Peyer's patch (tissue), 4 donors: ENCODE data around the gene PRDM15. TPM values are rescaled to one million over a fixed set of nuclear protein-coding genes. Genes with fewer than 3 reads are reported as not detected.

Source experiments
- DNase-seq, 3 donors: peaks; one replicate each; pipeline ENCODE4 v3.0.0-alpha.2; 2017 to 2019
- H3K27ac ChIP-seq, 4 donors: fragments of 200-600 bp; sonication (generic); one replicate each; pipeline ENCODE4 v1.5.1; 2016 to 2019
- H3K27me3 ChIP-seq, 2 donors: fragments of 200-600 bp; sonication (generic); one replicate each; pipeline ENCODE4 v1.5.1; 2019
- H3K36me3 ChIP-seq, 3 donors: fragments of 200-600 bp; sonication (generic); one replicate each; pipeline ENCODE4 v1.5.1; 2016 to 2019
- H3K4me1 ChIP-seq, 4 donors: fragments of 200-600 bp; sonication (generic); one replicate each; pipeline ENCODE4 v1.5.1; 2016 to 2019
- H3K4me3 ChIP-seq, 4 donors: fragments of 200-600 bp; sonication (generic); 1 replicate in 3 of 4; 2 replicates in 1 of 4; pipeline ENCODE4 v1.5.1; 2016 to 2019; ENCODE audit warnings: mild to moderate bottlenecking in 1 of 4
- H3K9me3 ChIP-seq, 4 donors: fragments of 200-600 bp; sonication (generic); one replicate each; pipeline ENCODE4 v1.5.1; 2016 to 2019; ENCODE audit warnings: mild to moderate bottlenecking in 1 of 4
- POLR2A ChIP-seq, 2 donors: fragments of 450-650 bp; IDR thresholded peaks; one replicate each; pipeline ENCODE4 v1.5.1; 2017; ENCODE audit warnings: antibody characterized with exemption in 2 of 2, mild to moderate bottlenecking in 2 of 2, moderate library complexity in 2 of 2
- total RNA-seq, 4 donors: library from RNA; depleted of rRNA; stranded (reverse); fragments of >200 nt; gene quantifications; one replicate each; pipeline ENCODE4 v1.1.0, GENCODE V29; 2016
- TF ChIP-seq, protein P1 (sequence below), 6 experiments: fragments of 450-650 bp in 4 of 6; fragments of 200-600 bp in 2 of 6; sonication (generic) in 1 of 6; IDR thresholded peaks; one replicate each; pipeline ENCODE4 v1.5.1; 2017 to 2019; ENCODE audit warnings: antibody characterized with exemption in 6 of 6, mild to moderate bottlenecking in 3 of 6, moderate library complexity in 1 of 6

PRDM15 gene
- total RNA-seq, 4 donors from 2014 or later = 9.3 to 47.9 (median 16.9) TPM

DNA sequence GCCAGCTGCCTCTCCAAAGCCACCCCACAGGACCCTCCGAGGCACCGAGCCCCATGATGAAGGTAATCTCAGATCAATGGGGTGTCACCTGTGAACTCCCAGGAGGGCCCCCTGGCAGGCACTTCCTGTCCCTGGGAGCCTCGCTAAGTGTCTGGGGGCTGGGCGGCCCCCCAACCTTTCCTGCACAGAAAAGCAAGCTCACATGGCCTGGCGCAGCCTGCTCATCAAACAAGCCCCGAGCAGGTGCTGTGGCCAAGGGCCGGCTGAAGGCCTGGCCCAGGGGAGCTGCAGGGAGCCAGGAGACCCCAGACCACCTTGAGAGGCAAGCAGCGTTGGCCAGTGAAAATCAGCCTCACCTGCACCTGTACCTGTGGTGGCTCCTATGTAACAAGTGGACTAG lies 115.1 kb downstream of the PRDM15 start:
- peaks cover 4 to 49% (median 12%) of the 10 kb centered on the region in 4 donors for H3K4me1 ChIP-seq
- no peaks in the 10 kb centered on the region for H3K9me3 ChIP-seq
- no peak for DNase-seq
- peak overlapping the region in 1 of 4 donors; percentile 92 for H3K27ac ChIP-seq
- H3K27me3 ChIP-seq = peaks cover 0 to 22% of the 10 kb centered on the region in 2 donors
- H3K4me3 ChIP-seq = peak overlapping the region in 1 of 4 donors; percentile 84
- H3K36me3 ChIP-seq = no peaks in the 10 kb centered on the region
- TF ChIP-seq, protein P1, sequence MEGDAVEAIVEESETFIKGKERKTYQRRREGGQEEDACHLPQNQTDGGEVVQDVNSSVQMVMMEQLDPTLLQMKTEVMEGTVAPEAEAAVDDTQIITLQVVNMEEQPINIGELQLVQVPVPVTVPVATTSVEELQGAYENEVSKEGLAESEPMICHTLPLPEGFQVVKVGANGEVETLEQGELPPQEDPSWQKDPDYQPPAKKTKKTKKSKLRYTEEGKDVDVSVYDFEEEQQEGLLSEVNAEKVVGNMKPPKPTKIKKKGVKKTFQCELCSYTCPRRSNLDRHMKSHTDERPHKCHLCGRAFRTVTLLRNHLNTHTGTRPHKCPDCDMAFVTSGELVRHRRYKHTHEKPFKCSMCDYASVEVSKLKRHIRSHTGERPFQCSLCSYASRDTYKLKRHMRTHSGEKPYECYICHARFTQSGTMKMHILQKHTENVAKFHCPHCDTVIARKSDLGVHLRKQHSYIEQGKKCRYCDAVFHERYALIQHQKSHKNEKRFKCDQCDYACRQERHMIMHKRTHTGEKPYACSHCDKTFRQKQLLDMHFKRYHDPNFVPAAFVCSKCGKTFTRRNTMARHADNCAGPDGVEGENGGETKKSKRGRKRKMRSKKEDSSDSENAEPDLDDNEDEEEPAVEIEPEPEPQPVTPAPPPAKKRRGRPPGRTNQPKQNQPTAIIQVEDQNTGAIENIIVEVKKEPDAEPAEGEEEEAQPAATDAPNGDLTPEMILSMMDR (IDR thresholded peaks at IDR 0.05) = no peak
- no peak for TF ChIP-seq POLR2A (IDR thresholded peaks at IDR 0.05)

DNA sequence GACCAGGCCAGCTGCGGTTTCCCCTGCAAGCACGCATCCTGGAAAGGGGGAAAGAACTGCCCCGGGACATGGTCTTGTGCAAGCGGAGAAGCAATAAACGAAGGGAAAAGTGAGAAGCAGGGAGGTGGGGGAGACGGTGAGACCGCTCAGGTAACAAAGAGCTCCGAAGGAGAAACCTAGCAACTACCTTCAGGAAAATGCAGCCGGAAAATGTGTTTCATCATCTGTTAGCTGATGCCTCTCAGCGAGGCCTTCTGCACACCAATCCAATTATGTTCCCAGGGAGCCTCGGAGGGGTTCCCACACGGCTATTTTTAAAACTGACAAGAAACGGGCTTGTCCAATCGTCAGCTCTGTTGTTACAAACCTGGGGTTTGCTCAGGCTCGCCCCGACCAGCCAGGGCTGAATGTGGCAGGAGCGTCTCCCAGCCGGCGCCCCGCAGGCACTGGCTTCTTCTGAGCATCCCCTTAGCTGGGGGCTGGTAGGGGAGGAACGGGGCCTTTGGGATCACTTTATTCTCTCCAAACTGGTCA lies 115.7 kb downstream of the PRDM15 start:
- no peaks in the 10 kb centered on the region for H3K36me3 ChIP-seq
- peak in 1 of 3 donors; percentile 42 for DNase-seq
- H3K4me1 ChIP-seq = peaks cover 4 to 49% (median 12%) of the 10 kb centered on the region in 4 donors
- TF ChIP-seq, protein P1 (IDR thresholded peaks at IDR 0.05) = no peak
- no peak for TF ChIP-seq POLR2A (IDR thresholded peaks at IDR 0.05)
- H3K27me3 ChIP-seq = peaks cover 0 to 22% of the 10 kb centered on the region in 2 donors
- no peaks in the 10 kb centered on the region for H3K9me3 ChIP-seq
- H3K4me3 ChIP-seq = peak overlapping the region in 1 of 4 donors; percentile 84
- no peak overlapping the region for H3K27ac ChIP-seq

DNA sequence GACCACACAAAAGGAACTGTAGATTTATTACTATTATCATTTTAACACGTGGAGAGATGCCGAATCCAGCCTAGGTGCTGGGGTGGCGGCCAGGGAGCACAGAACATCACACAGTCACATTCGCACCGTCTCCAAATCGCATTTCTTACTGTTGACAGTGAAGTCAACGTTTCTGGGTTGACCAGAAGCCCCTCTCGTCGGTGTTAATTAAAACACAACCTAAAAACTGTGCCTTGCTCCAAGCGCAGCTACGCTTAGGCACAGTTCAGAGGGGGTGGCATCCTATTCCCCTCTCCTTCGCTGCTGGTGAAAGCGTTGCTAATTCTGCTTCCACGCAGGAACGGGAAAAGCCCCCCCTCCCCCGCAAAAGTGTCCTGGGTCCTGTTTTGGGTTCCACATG lies 116.4 kb downstream of the PRDM15 start:
- no peak overlapping the region for H3K27ac ChIP-seq
- no peak for TF ChIP-seq POLR2A (IDR thresholded peaks at IDR 0.05)
- TF ChIP-seq, protein P1 (IDR thresholded peaks at IDR 0.05) = no peak

DNA sequence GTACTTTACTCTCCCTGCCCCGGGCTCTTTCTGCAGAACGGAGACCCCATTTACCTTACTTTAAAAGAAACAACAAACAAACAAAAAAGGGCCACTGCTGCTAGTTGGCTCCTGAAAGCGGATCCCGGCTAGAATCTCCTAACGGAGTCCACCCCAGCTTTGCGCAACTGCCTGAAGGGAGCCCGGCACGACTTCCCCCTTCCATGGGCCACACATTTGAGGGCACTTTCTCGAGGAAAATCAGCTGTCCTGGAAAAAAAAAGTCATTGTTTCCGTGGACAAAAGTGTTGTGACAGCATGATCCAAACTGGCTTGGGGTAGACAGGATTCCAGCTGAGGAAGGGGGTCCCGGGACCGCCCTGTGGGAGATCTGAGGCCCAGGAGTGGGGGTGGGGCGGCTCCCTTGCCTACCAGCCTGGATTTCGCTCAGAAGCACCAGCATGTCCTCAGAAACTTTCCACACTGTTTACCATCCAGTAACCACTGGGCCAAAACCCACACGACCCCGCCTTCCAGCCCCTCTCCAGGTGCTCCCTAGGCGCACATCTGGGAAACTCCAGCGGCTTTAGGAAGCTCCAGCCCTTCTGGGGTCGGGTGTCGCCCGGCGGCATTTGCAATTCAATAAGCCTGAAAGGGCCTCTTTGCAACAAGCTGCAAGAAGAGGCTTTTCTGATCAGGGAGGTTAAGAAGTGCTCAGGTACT lies 117.1 kb downstream of the PRDM15 start:
- DNase-seq = peak in 1 of 3 donors; percentile 51
- peak overlapping the region in 2 of 4 donors; percentile 4 to 38 for H3K4me3 ChIP-seq
- H3K36me3 ChIP-seq = no peaks in the 10 kb centered on the region
- no peak for TF ChIP-seq POLR2A (IDR thresholded peaks at IDR 0.05)
- TF ChIP-seq, protein P1 (IDR thresholded peaks at IDR 0.05) = no peak
- peaks cover 3 to 36% (median 6%) of the 10 kb centered on the region in 4 donors for H3K4me1 ChIP-seq
- peaks cover 0 to 15% of the 10 kb centered on the region in 2 donors for H3K27me3 ChIP-seq
- no peaks in the 10 kb centered on the region for H3K9me3 ChIP-seq
- H3K27ac ChIP-seq = no peak overlapping the region

More for the DNA sequence above, 116.4 kb downstream of the PRDM15 start:
- H3K4me3 ChIP-seq = no peak overlapping the region
- H3K4me1 ChIP-seq = peaks cover 4 to 43% (median 9%) of the 10 kb centered on the region in 4 donors
- H3K27me3 ChIP-seq = peaks cover 0 to 16% of the 10 kb centered on the region in 2 donors
- peak in 1 of 3 donors; percentile 8 for DNase-seq
- no peaks in the 10 kb centered on the region for H3K9me3 ChIP-seq
- H3K36me3 ChIP-seq = no peaks in the 10 kb centered on the region

DNA sequence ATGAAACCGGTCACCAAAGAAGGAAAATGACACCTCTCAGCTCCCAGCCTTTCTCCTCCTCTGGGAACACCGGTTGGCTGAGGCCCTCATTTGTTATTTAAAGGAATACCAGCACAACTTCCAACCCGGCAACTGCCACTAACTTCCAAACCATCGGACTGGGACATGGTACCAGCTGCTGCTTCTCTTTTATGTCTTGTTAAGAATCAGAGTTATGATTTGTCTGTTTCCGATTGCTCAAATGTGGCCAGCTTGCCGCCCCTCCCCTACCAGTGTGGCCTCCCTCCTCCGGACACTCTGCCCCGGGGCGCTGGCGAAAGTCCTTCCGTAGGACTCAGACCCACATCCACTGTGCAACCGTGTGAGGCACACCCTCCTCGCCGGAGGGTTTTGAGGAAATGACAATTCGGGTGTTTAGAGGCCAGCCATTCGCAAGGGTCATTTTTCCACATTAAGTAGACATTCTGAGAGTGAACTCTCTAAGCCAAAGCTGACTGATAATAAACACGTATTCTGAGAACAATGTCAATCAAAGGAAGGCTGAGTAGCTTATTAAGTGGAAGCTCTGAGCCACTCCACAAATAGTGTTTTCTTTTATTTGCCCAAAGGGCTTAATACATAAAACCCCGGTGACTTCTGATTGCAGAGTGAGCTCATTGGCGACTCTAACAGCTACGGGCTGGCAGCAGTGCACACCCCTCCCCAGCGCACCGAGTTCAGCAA lies 117.8 kb downstream of the PRDM15 start:
- Histone ChIP-seq H3K36me3 (peaks cover 0 to 4% (median 0%) of the 10 kb centered on the region in 3 donors), H3K4me3 (peak overlapping the region in 2 of 4 donors; percentile 4 to 38), H3K9me3 (no peaks in the 10 kb centered on the region), H3K4me1 (peaks cover 0 to 29% (median 2%) of the 10 kb centered on the region in 4 donors), H3K27ac (no peak overlapping the region), H3K27me3 (peaks cover 0 to 8% of the 10 kb centered on the region in 2 donors)
- DNase-seq = peak in 1 of 3 donors; percentile 54
- TF ChIP-seq, protein P1 (IDR thresholded peaks at IDR 0.05) = no peak
- TF ChIP-seq POLR2A (IDR thresholded peaks at IDR 0.05) = no peak
